Upper lobe of left lung (tissue), 6 donors: ENCODE measurements around the gene HPX. TPM values are rescaled to one million over a fixed set of nuclear protein-coding genes. Genes with fewer than 3 reads are reported as not detected.

Experiments used
- ATAC-seq, 2 donors: fragments of 200-7000 bp; cut with Tn5 transposase; one replicate each; pipeline ENCODE4 v1.9.1; 2022; ENCODE audit warnings: mild to moderate bottlenecking in 2 of 2, moderate library complexity in 2 of 2; ENCODE audit not compliant: low FRiP score in 2 of 2
- DNase-seq, 2 donors: peaks; one replicate each; pipeline ENCODE4 v3.0.0-alpha.2; 2019 to 2020
- H3K27ac ChIP-seq, 4 donors: fragments of 200-600 bp; sonication (generic); one replicate each; pipeline ENCODE4 v1.5.1; 2016 to 2019
- H3K27me3 ChIP-seq, 4 donors: fragments of 200-600 bp; sonication (generic); one replicate each; pipeline ENCODE4 v1.5.1; 2017 to 2019
- H3K36me3 ChIP-seq, 4 donors: fragments of 200-600 bp; sonication (generic); one replicate each; pipeline ENCODE4 v1.5.1; 2016 to 2019
- H3K4me1 ChIP-seq, 4 donors: fragments of 200-600 bp; sonication (generic); one replicate each; pipeline ENCODE4 v1.5.1; 2018 to 2019
- H3K4me3 ChIP-seq, 4 donors: fragments of 200-600 bp; sonication (generic); one replicate each; pipeline ENCODE4 v1.5.1; 2017 to 2019; ENCODE audit warnings: mild to moderate bottlenecking in 2 of 4, moderate library complexity in 1 of 4
- H3K9me3 ChIP-seq, 4 donors: fragments of 200-600 bp; sonication (generic); one replicate each; pipeline ENCODE4 v1.5.1; 2018 to 2019
- EP300 ChIP-seq, 4 donors: sonication (generic); formaldehyde crosslinking; IDR thresholded peaks; one replicate each; pipeline ENCODE4 v1.5.1; 2017; ENCODE audit warnings: antibody characterized with exemption in 4 of 4, control low read depth in 2 of 4
- POLR2A ChIP-seq, 4 donors: fragments of 450-650 bp; IDR thresholded peaks; one replicate each; pipeline ENCODE4 v1.5.1; 2016 to 2017; ENCODE audit warnings: antibody characterized with exemption in 4 of 4, mild to moderate bottlenecking in 2 of 4
- POLR2AphosphoS5 ChIP-seq, 2 donors: sonication (generic); formaldehyde crosslinking; IDR thresholded peaks; one replicate each; pipeline ENCODE4 v1.5.1; 2017; ENCODE audit warnings: antibody characterized with exemption in 2 of 2
- WGBS, 2 donors: methylation state at CpG; one replicate each; pipeline ENCODE4 v1.1.5; 2017 to 2018; 5-methylcytosine and 5-hydroxymethylcytosine counted together
- total RNA-seq, 6 donors: library from RNA; depleted of rRNA in 4 of 6; stranded (reverse); fragments of >200 nt in 4 of 6; gene quantifications; one replicate each; pipeline versions ENCODE4 v1.1.0 to v1.2.1, GENCODE V29; 2016 to 2021
- TF ChIP-seq, protein P1 (sequence below), 6 experiments: fragments of 450-650 bp in 4 of 6; fragments of 200-600 bp in 2 of 6; sonication (generic) in 2 of 6; IDR thresholded peaks; one replicate each; pipeline ENCODE4 v1.5.1; 2016 to 2019; ENCODE audit warnings: antibody characterized with exemption in 6 of 6
- donor health status: DM: no; HTN: no; CAD: no; lungs with moderate emphysema.
- donor health status: DM: no; HTN: yes; CAD: no; lungs with severe emphysema.

Gene HPX
- total RNA-seq, 6 donors from 2014 or later: 0.67 to 3.6 (median 2.6) TPM

DNA sequence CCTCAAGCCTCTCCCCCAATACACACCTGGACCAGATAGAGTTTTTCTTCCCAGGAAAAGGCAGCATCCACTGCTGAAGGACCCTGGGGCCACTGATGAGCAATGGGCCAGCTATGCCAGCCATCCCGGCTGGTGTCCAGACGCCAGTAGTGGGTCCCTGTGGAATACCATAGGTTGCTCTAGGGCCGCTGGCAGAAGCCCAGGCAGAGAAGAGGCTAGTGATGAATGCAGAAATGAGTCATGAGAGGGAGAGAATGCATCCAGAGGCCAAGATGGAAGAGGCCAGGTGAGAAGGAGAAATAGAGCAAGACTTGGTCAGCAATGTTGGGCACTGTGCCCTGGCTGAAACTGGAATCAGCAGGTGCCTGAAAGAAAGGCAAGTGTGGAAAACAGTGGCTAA, 8.9 kb downstream of the HPX start:
- no peaks in the 10 kb centered on the region for H3K27me3 ChIP-seq
- 85 to 94% methylated on average over 3 of the region's 3 CpGs for WGBS, 2 donors
- no peaks in the 10 kb centered on the region for H3K4me1 ChIP-seq
- no peak overlapping the region for H3K27ac ChIP-seq
- no peak overlapping the region for H3K4me3 ChIP-seq
- H3K9me3 ChIP-seq: no peaks in the 10 kb centered on the region
- DNase-seq (no peak), ATAC-seq (no peak)
- TF ChIP-seq POLR2A (IDR thresholded peaks at IDR 0.05) (no peak), POLR2AphosphoS5 (IDR thresholded peaks at IDR 0.05) (no peak), EP300 (IDR thresholded peaks at IDR 0.05) (no peak)
- TF ChIP-seq, protein P1, sequence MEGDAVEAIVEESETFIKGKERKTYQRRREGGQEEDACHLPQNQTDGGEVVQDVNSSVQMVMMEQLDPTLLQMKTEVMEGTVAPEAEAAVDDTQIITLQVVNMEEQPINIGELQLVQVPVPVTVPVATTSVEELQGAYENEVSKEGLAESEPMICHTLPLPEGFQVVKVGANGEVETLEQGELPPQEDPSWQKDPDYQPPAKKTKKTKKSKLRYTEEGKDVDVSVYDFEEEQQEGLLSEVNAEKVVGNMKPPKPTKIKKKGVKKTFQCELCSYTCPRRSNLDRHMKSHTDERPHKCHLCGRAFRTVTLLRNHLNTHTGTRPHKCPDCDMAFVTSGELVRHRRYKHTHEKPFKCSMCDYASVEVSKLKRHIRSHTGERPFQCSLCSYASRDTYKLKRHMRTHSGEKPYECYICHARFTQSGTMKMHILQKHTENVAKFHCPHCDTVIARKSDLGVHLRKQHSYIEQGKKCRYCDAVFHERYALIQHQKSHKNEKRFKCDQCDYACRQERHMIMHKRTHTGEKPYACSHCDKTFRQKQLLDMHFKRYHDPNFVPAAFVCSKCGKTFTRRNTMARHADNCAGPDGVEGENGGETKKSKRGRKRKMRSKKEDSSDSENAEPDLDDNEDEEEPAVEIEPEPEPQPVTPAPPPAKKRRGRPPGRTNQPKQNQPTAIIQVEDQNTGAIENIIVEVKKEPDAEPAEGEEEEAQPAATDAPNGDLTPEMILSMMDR (IDR thresholded peaks at IDR 0.05): no peak
- H3K36me3 ChIP-seq: no peaks in the 10 kb centered on the region

DNA sequence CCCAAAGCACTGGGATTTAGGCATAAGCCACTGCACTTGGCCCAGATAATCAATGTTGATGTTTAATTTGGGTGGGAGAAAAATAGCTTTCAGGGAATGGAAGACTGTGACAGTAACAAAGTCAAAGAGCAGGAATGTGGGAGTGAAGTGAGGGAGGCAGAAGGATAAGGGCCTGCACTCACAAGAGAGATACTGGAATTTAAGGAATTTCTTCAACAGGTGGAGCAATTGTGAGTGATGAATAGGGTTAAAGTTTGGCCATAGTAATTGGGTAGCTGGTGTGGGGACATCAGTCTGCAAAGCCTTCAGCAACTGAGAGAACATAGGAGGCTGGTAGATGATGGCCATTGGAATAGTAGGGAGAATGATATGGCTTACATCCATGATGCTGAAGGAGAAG, 13.3 kb downstream of the HPX start:
- no peaks in the 10 kb centered on the region for H3K36me3 ChIP-seq
- H3K4me1 ChIP-seq: no peaks in the 10 kb centered on the region
- no peaks in the 10 kb centered on the region for H3K9me3 ChIP-seq
- H3K27ac ChIP-seq: no peak overlapping the region
- no peak for ATAC-seq
- no peak for TF ChIP-seq EP300 (IDR thresholded peaks at IDR 0.05)
- TF ChIP-seq, protein P1 (IDR thresholded peaks at IDR 0.05): no peak
- TF ChIP-seq POLR2A (IDR thresholded peaks at IDR 0.05): no peak
- TF ChIP-seq POLR2AphosphoS5 (IDR thresholded peaks at IDR 0.05): no peak
- no peak for DNase-seq
- H3K27me3 ChIP-seq: no peaks in the 10 kb centered on the region
- H3K4me3 ChIP-seq: no peak overlapping the region

DNA sequence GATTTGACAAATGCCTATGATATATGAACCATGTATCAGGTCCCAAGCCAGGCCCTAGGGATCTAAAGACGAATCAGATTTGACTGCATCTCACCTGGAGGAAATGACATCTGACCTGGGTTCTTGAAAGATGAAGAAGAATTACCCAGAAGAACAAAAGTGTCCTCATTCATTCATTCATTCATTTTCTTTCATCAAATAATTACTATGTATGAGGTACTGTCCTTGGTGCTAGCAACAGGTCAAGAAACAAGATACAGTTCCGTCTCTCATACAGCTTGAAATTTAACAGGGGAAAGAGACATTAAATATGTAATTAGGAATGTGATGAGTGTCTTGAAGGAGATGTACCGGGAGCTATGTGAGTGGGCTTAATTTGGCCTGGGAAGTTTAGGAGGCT, 20.1 kb downstream of the HPX start:
- WGBS, 2 donors: 91 to 98% methylated on average over 3 of the region's 3 CpGs

DNA sequence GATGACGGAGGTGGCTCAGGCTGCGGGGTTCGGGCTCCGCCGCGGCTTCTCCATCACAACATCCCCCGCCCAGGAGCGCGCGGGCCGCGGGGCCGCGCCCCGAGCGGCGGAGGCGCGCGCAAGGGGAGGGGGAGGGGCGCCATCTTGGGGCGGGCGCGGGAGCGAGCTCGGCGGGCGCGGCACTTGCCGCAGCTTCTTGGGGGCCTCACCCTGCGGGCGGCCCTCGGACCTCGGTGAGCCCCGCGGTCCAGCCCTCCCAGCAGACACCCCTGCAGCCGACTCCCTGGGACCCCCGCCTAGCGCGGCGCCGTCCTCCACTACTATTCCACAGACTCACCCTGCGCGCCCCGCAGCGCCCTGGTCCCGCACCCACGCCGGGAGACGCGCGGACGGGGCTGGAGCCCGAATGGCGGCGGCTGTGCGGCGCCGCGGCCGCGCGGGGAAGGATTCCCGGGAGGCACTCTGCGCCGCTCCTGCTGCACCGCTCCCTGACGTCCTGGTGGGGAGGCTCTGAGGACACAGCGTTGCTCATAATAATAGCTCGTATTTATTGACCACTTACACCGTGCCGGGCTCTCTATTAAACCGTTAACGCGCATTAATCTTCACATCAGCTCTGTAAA, 21.7 kb downstream of the HPX start, which contains the start of gene APBB1:
Gene APBB1 (minus strand): TSS at position 86 of the 623 bp plus-strand sequence. CDS start 7,747 bp downstream, outside the sequence.
- Histone ChIP-seq H3K36me3 (no peaks in the 10 kb centered on the region), H3K4me1 (peaks cover 21 to 37% (median 24%) of the 10 kb centered on the region in 4 donors), H3K27me3 (no peaks in the 10 kb centered on the region), H3K9me3 (no peaks in the 10 kb centered on the region), H3K4me3 (peak within 1 kb of the TSS; percentile 81 to 99 (median 91)), H3K27ac (peak within 1 kb of the TSS; percentile 90 to 97 (median 94))
- 1% methylated on average over 19 to 63 of the region's 75 CpGs for WGBS, 2 donors
- ATAC-seq: peak; percentile 86 to 96
- peak; percentile 47 to 95 for DNase-seq
- TF ChIP-seq POLR2A (IDR thresholded peaks at IDR 0.05) (peak in 2 of 4 donors; percentile 66), EP300 (IDR thresholded peaks at IDR 0.05) (no peak), POLR2AphosphoS5 (IDR thresholded peaks at IDR 0.05) (peak in 1 of 2 donors; percentile 34)
- TF ChIP-seq, protein P1 (IDR thresholded peaks at IDR 0.05): peak in 4 of 6 experiments; percentile 25 to 42 (median 32)

More for the DNA sequence above, 20.1 kb downstream of the HPX start:
- Histone ChIP-seq H3K4me1 (peaks cover 11 to 26% (median 18%) of the 10 kb centered on the region in 4 donors), H3K27me3 (no peaks in the 10 kb centered on the region), H3K9me3 (no peaks in the 10 kb centered on the region), H3K4me3 (no peak overlapping the region), H3K36me3 (no peaks in the 10 kb centered on the region), H3K27ac (no peak overlapping the region)
- TF ChIP-seq, protein P1 (IDR thresholded peaks at IDR 0.05): no peak
- TF ChIP-seq POLR2A (IDR thresholded peaks at IDR 0.05): no peak
- no peak for TF ChIP-seq EP300 (IDR thresholded peaks at IDR 0.05)
- no peak for TF ChIP-seq POLR2AphosphoS5 (IDR thresholded peaks at IDR 0.05)
- DNase-seq (no peak), ATAC-seq (no peak)
